Liver (tissue), 9 donors: ENCODE measurements around the gene C3orf70. TPM values are rescaled to one million over a fixed set of nuclear protein-coding genes. Genes with fewer than 3 reads are reported as not detected.

Experiments
- DNase-seq: peaks from one replicate; pipeline ENCODE4 v3.0.0-alpha.2; 2017; ENCODE audit warnings: low spot score
- H3K27ac ChIP-seq, 2 donors: one replicate each; pipeline ENCODE4 v1.7.0; 2013; ENCODE audit warnings: inconsistent platforms in 2 of 2, low read length in 2 of 2, control low read depth in 1 of 2, low read depth in 1 of 2, mild to moderate bottlenecking in 1 of 2
- H3K27me3 ChIP-seq, 4 donors: one replicate each; pipeline versions ENCODE4 v1.6.1 to v1.7.0; 2013; ENCODE audit warnings: low read length in 3 of 4, inconsistent platforms in 1 of 4, mild to moderate bottlenecking in 1 of 4, moderate library complexity in 1 of 4; ENCODE audit not compliant: control insufficient read depth in 4 of 4, insufficient read depth in 4 of 4
- H3K36me3 ChIP-seq, 4 donors: one replicate each; pipeline versions ENCODE4 v1.6.1 to v1.7.0; 2013; ENCODE audit warnings: low read length in 3 of 4, mild to moderate bottlenecking in 3 of 4, low read depth in 1 of 4, moderate library complexity in 1 of 4; ENCODE audit not compliant: control insufficient read depth in 4 of 4, insufficient read depth in 3 of 4
- H3K4me1 ChIP-seq, 4 donors: one replicate each; pipeline versions ENCODE4 v1.6.1 to v1.7.0; 2013; ENCODE audit warnings: low read length in 3 of 4, mild to moderate bottlenecking in 3 of 4, moderate library complexity in 1 of 4; ENCODE audit not compliant: control insufficient read depth in 4 of 4, insufficient read depth in 4 of 4
- H3K4me3 ChIP-seq, 3 donors: one replicate each; pipeline versions ENCODE4 v1.6.1 to v1.7.0; 2013; ENCODE audit warnings: low read length in 3 of 3, control low read depth in 1 of 3, low read depth in 1 of 3, mild to moderate bottlenecking in 1 of 3
- H3K9ac ChIP-seq, 2 donors: one replicate each; pipeline ENCODE4 v1.7.0; 2013; ENCODE audit warnings: low read length in 2 of 2, mild to moderate bottlenecking in 2 of 2, moderate library complexity in 2 of 2, control low read depth in 1 of 2, low read depth in 1 of 2
- H3K9me3 ChIP-seq, 4 donors: one replicate each; pipeline versions ENCODE4 v1.6.1 to v1.7.0; 2013; ENCODE audit warnings: low read length in 3 of 4; ENCODE audit not compliant: control insufficient read depth in 4 of 4
- CTCF ChIP-seq: fragments of 150-350 bp; IDR thresholded peaks from 2 replicates; pipeline ENCODE4 v1.5.1; 2017; ENCODE audit warnings: improper control_type of control experiment, low read depth, low read length; ENCODE audit not compliant: missing input control
- EGR1 ChIP-seq, 2 donors: IDR thresholded peaks; 2 replicates each; pipeline ENCODE4 v1.6.1; 2016 to 2018; ENCODE audit warnings: antibody characterized with exemption in 2 of 2, low read depth in 2 of 2
- GABPA ChIP-seq, 2 donors: IDR thresholded peaks in 1 of 2; conservative IDR thresholded peaks in 1 of 2; 2 replicates each; pipeline ENCODE4 v1.6.1; 2016; ENCODE audit warnings: antibody characterized with exemption in 2 of 2, mild to moderate bottlenecking in 1 of 2, moderate library complexity in 1 of 2
- JUND ChIP-seq, 2 donors: IDR thresholded peaks; 2 replicates each; pipeline ENCODE4 v1.6.1; 2016; ENCODE audit warnings: antibody characterized with exemption in 2 of 2
- RAD21 ChIP-seq, 2 donors: IDR thresholded peaks; 2 replicates each; pipeline ENCODE4 v1.6.1; 2016; ENCODE audit warnings: antibody characterized with exemption in 2 of 2, mild to moderate bottlenecking in 2 of 2
- REST ChIP-seq: IDR thresholded peaks from 2 replicates; pipeline ENCODE4 v1.6.1; 2016; ENCODE audit warnings: antibody characterized with exemption, mild to moderate bottlenecking
- RXRA ChIP-seq, 2 donors: IDR thresholded peaks; 2 replicates each; pipeline ENCODE4 v1.6.1; 2017 to 2018; ENCODE audit warnings: antibody characterized with exemption in 2 of 2, mild to moderate bottlenecking in 1 of 2
- SP1 ChIP-seq: IDR thresholded peaks from 2 replicates; pipeline ENCODE4 v1.6.1; 2018; ENCODE audit warnings: antibody characterized with exemption, mild to moderate bottlenecking
- TAF1 ChIP-seq: conservative IDR thresholded peaks from 2 replicates; pipeline ENCODE4 v1.6.1; 2016; ENCODE audit warnings: antibody characterized with exemption, mild to moderate bottlenecking
- ZBTB33 ChIP-seq: IDR thresholded peaks from 2 replicates; pipeline ENCODE4 v1.6.1; 2016; ENCODE audit warnings: antibody characterized with exemption
- WGBS: extraction: QIAGEN DNeasy Blood & Tissue Kit; methylation state at CpG from one replicate; pipeline ENCODE4 v1.1.7; 2013; 5-methylcytosine and 5-hydroxymethylcytosine counted together
- polyA plus RNA-seq, 2 donors: library from polyadenylated mRNA; stranded (reverse) in 1 of 2; unstranded in 1 of 2; fragments of 200-250 nt in 1 of 2; fragments of >200 nt in 1 of 2; fragmentation: Nextera tagmentation in 1 of 2; extraction: Ambion mirVana in 1 of 2; gene quantifications; one replicate each; pipeline versions ENCODE4 v1.2.1 to v1.2.3, GENCODE V29; 2013 to 2015
- total RNA-seq, 2 donors: library from RNA; depleted of rRNA; stranded (reverse); fragments of >200 nt; gene quantifications; one replicate each; pipeline ENCODE4 v1.2.3, GENCODE V29; 2014
- TF ChIP-seq, protein P1 (sequence below): IDR thresholded peaks from 2 replicates; pipeline ENCODE4 v1.6.1; 2016; ENCODE audit warnings: antibody characterized with exemption
- donor health status: healthy.
- donor health status: healthy.
- donor health status: healthy.
- donor health status: healthy.
- donor health status: healthy.

Gene C3orf70
- total and polyA plus RNA-seq, 4 donors, result 0.15 to 0.79 (median 0.41) TPM

- TF ChIP-seq ZBTB33, result no peak
- no peak for TF ChIP-seq GABPA (IDR thresholded peaks at IDR 0.05 in 1 of 2, conservative IDR thresholded peaks at IDR 0.05 in 1 of 2)
- TF ChIP-seq, protein P1, sequence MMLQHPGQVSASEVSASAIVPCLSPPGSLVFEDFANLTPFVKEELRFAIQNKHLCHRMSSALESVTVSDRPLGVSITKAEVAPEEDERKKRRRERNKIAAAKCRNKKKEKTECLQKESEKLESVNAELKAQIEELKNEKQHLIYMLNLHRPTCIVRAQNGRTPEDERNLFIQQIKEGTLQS, result no peak
- TF ChIP-seq EGR1 (IDR thresholded peaks at IDR 0.05; ENCODE audit: low read depth in 2 of 2), result no peak
- no peak for TF ChIP-seq CTCF
- no peak for TF ChIP-seq REST
- no peak for TF ChIP-seq RXRA (IDR thresholded peaks at IDR 0.05)
- TF ChIP-seq TAF1, result no peak
- 65% methylated on average over 3 of the region's 3 CpGs for WGBS
Observed at GRCh38 chr3:185149591-185149990, 3.3 kb downstream of the C3orf70 start.

GRCh38 chr3:185145511-185145910 is 7.3 kb downstream of the C3orf70 start:
- WGBS, result 92% methylated on average over 6 of the region's 6 CpGs
- Histone ChIP-seq H3K4me1 (no peaks in the 10 kb centered on the region), H3K27me3 (peaks cover 0 to 13% (median under 1%) of the 10 kb centered on the region in 4 donors), H3K27ac (no peak overlapping the region), H3K9ac (no peak overlapping the region), H3K4me3 (no peak overlapping the region), H3K36me3 (no peaks in the 10 kb centered on the region), H3K9me3 (no peaks in the 10 kb centered on the region)
- DNase-seq, result no peak
- TF ChIP-seq SP1 (no peak), JUND (IDR thresholded peaks at IDR 0.05) (no peak), TAF1 (no peak), RAD21 (IDR thresholded peaks at IDR 0.05) (no peak)
- TF ChIP-seq, protein P1, result no peak

More at GRCh38 chr3:185149591-185149990, 3.3 kb downstream of the C3orf70 start:
- H3K36me3 ChIP-seq, result no peaks in the 10 kb centered on the region
- no peak for DNase-seq
- H3K9me3 ChIP-seq, result no peaks in the 10 kb centered on the region
- H3K9ac ChIP-seq, result no peak overlapping the region
- H3K4me1 ChIP-seq, result peaks cover 4 to 15% (median 9%) of the 10 kb centered on the region in 4 donors
- no peak overlapping the region for H3K27ac ChIP-seq
- no peak overlapping the region for H3K4me3 ChIP-seq
- H3K27me3 ChIP-seq, result peaks cover 0 to 25% (median 4%) of the 10 kb centered on the region in 4 donors
